ENCODE data around the gene PTPN20. TPM values are rescaled to one million over a fixed set of nuclear protein-coding genes. Genes with fewer than 3 reads are reported as not detected.

Gene PTPN20, protein sequence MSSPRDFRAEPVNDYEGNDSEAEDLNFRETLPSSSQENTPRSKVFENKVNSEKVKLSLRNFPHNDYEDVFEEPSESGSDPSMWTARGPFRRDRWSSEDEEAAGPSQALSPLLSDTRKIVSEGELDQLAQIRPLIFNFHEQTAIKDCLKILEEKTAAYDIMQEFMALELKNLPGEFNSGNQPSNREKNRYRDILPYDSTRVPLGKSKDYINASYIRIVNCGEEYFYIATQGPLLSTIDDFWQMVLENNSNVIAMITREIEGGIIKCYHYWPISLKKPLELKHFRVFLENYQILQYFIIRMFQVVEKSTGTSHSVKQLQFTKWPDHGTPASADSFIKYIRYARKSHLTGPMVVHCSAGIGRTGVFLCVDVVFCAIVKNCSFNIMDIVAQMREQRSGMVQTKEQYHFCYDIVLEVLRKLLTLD
- total RNA-seq, result not detected in 2 replicates

DNA sequence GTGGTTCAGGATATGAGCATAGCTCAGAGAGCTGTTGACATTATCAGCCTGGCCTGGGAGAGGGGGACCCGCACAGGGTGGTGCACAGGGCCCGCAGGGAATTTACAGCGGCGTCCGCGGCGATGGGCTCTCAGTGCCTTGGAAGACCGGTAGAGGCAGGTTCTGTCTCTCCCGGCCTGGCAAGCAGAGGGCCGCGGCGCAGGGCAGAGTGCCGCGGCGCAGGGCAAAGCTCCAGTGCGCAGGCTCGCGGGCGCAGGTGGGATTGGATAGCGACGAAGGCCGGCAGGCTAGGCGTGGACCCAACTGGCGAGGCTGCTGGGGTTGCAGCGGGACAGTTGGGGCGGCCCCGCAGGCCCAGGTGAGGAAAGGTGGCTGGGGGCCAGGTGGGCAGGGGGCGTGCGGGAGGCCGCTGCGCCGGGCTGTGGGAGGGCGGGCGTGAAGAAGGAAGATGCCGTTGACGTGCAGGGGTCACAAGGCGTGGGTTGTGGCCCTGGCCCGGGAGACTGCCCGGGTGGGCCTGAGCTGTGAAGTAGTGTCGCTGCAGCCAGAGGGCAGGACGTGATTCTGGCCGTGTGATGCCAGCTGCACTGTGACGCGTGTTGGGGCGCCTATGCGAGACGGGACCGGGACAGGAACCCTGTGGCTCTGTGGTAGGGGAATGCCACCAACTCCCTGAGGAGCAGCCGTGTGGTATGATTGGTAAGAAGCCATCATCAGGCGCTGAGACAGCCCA is at the start of gene PTPN20:
Gene PTPN20, plus strand, starts transcription at position 285 of the 733 bp plus-strand sequence. CDS start 21,072 bp downstream, outside the sequence.

All from mammary microvascular endothelial cell (primary cell).